Measurements from ENCODE around the gene ZSWIM8.

DNA sequence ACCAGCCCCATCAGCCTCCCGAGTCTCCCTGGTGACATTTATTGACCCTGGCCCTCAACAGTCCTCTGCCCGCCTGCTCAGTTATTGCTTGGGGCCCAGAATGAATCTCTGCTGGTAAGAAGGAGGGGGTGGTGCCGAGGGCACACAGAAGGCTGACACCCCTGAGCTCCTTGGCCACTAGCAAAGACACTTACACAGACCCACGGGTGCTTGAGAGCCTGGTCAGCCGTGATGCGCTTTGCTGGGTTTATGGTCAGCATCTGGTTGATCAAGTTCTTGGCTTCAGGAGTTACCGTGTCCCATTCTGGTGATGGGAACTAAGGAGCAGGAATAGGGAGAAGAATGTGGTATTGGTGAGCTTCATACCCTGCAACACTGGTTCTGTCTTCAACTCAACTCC, 61.6 kb downstream of the ZSWIM8 start:
- TF ChIP-seq POLR2A (IDR thresholded peaks at IDR 0.05; ENCODE audit: control extremely low read depth in 1 of 2, low read depth in 2 of 2, low read length in 2 of 2) (no peak), YY1 (IDR thresholded peaks at IDR 0.05; ENCODE audit: low read depth, low read length) (no peak)
